Measurements from ENCODE around the gene XYLT1.

The XYLT1 gene

GRCh38 chr16:17241264-17241835, 229.4 kb downstream of the XYLT1 start:
- DNase-seq, result no peak

- no peak for DNase-seq
Measured at GRCh38 chr16:17238285-17239028, 232.3 kb downstream of the XYLT1 start.

- DNase-seq, result no peak
Measured at GRCh38 chr16:17237350-17237944, 233.3 kb downstream of the XYLT1 start.

GRCh38 chr16:17235147-17235815, 235.5 kb downstream of the XYLT1 start:
- DNase-seq, result no peak

- no peak for DNase-seq
Measured at GRCh38 chr16:17233318-17234002, 237.3 kb downstream of the XYLT1 start.

GRCh38 chr16:17232487-17232886, 238.3 kb downstream of the XYLT1 start:
- no peak for DNase-seq

GRCh38 chr16:17231972-17232371, 238.8 kb downstream of the XYLT1 start:
- no peak for DNase-seq

GRCh38 chr16:17230932-17231581, 239.7 kb downstream of the XYLT1 start:
- DNase-seq, result no peak

GRCh38 chr16:17229766-17230165, 241.0 kb downstream of the XYLT1 start:
- DNase-seq, result no peak

- DNase-seq, result no peak
Measured at GRCh38 chr16:17229131-17229530, 241.6 kb downstream of the XYLT1 start.

- DNase-seq, result no peak
Measured at GRCh38 chr16:17228708-17229055, 242.1 kb downstream of the XYLT1 start.

GRCh38 chr16:17228048-17228707, 242.6 kb downstream of the XYLT1 start:
- DNase-seq, result no peak

GRCh38 chr16:17227278-17227677, 243.5 kb downstream of the XYLT1 start:
- no peak for DNase-seq

GRCh38 chr16:17225541-17225940, 245.2 kb downstream of the XYLT1 start:
- DNase-seq, result no peak

- peak; percentile 45 for DNase-seq
Measured at GRCh38 chr16:17224879-17225281, 245.9 kb downstream of the XYLT1 start.

GRCh38 chr16:17224350-17224749, 246.4 kb downstream of the XYLT1 start:
- DNase-seq, result no peak

GRCh38 chr16:17223576-17223975, 247.2 kb downstream of the XYLT1 start:
- DNase-seq, result no peak

- DNase-seq, result no peak
Measured at GRCh38 chr16:17222871-17223401, 247.8 kb downstream of the XYLT1 start.

GRCh38 chr16:17219991-17220390, 250.8 kb downstream of the XYLT1 start:
- no peak for DNase-seq

- DNase-seq, result no peak
Measured at GRCh38 chr16:17215936-17216335, 254.8 kb downstream of the XYLT1 start.

GRCh38 chr16:17215306-17215705, 255.5 kb downstream of the XYLT1 start:
- no peak for DNase-seq

- no peak for DNase-seq
Measured at GRCh38 chr16:17213974-17214373, 256.8 kb downstream of the XYLT1 start.

Data from NCI-H510A treated with DMSO at 0.1 percent for 48 hours (cell line).